SU-DHL-6 (cell line): Measurements from ENCODE around the gene MTMR10.

Experiments used
- H2AFZ ChIP-seq: fragments of 200-600 bp; sonication (generic); 2 replicates; pipeline ENCODE4 v1.6.1; 2014; ENCODE audit warnings: low read depth, mild to moderate bottlenecking, moderate library complexity, mixed read lengths, antibody characterized with exemption, low read length; ENCODE audit not compliant: severe bottlenecking
- H3F3A ChIP-seq: fragments of 200-600 bp; shearing (Covaris generic); 2 replicates; pipeline ENCODE4 v1.6.0; 2016; ENCODE audit warnings: antibody characterized with exemption, mild to moderate bottlenecking; ENCODE audit not compliant: insufficient read depth
- H3K27ac ChIP-seq: fragments of 200-600 bp; sonication (generic); 2 replicates; pipeline ENCODE4 v1.5.1; 2016; ENCODE audit warnings: low read depth, mild to moderate bottlenecking, low read length, moderate library complexity, mixed read lengths
- H3K27me3 ChIP-seq: fragments of 200-600 bp; sonication (generic), shearing (Covaris generic); 2 replicates; pipeline ENCODE4 v1.6.0; 2014; ENCODE audit warnings: mild to moderate bottlenecking, low read length
- H3K36me3 ChIP-seq: fragments of 200-600 bp; sonication (generic); 2 replicates; pipeline ENCODE4 v1.6.1; 2014; ENCODE audit warnings: mild to moderate bottlenecking, low read length, mixed read lengths
- H3K4me2 ChIP-seq: fragments of 300-600, 200-600 bp; shearing (Covaris generic), sonication (generic); 2 replicates; pipeline ENCODE4 v1.6.0; 2014; ENCODE audit warnings: low read length, low read depth, mild to moderate bottlenecking; ENCODE audit not compliant: poor library complexity, severe bottlenecking
- H3K4me3 ChIP-seq: fragments of 200-600 bp; sonication (generic); 2 replicates; pipeline ENCODE4 v1.5.1; 2014; ENCODE audit warnings: antibody characterized with exemption, low read length, mild to moderate bottlenecking, mixed read lengths; ENCODE audit not compliant: insufficient read depth, poor library complexity, severe bottlenecking
- H3K79me2 ChIP-seq: fragments of 200-600 bp; sonication (generic); 2 replicates; pipeline ENCODE4 v1.6.1; 2014; ENCODE audit warnings: mild to moderate bottlenecking, low read length, moderate library complexity; ENCODE audit not compliant: insufficient read depth
- H3K9ac ChIP-seq: fragments of 200-600 bp; sonication (generic); 2 replicates; pipeline ENCODE4 v1.7.0; 2014; ENCODE audit warnings: mild to moderate bottlenecking, low read length
- H3K9me2 ChIP-seq: fragments of 200-600 bp; sonication (generic); replicated peaks from 2 replicates; pipeline ENCODE4 v1.6.1; 2014; ENCODE audit warnings: low read length; ENCODE audit not compliant: insufficient read depth
- H3K9me3 ChIP-seq: fragments of 200-600 bp; sonication (generic); 2 replicates; pipeline ENCODE4 v1.6.1; 2014; ENCODE audit warnings: low read length, mixed read lengths; ENCODE audit not compliant: insufficient read depth
- H4K20me1 ChIP-seq: fragments of 200-600 bp; sonication (generic); 2 replicates; pipeline ENCODE4 v1.6.1; 2014; ENCODE audit warnings: low read depth, mild to moderate bottlenecking, antibody characterized with exemption, low read length, moderate library complexity, mixed read lengths
- EZH2phosphoT487 ChIP-seq: fragments of 200-600 bp; sonication (generic), shearing (Covaris generic); conservative IDR thresholded peaks from 2 replicates; pipeline ENCODE4 v1.6.1; 2018; ENCODE audit warnings: mild to moderate bottlenecking, antibody characterized with exemption, low read length, moderate library complexity, mixed read lengths
- TF ChIP-seq, protein P1 (sequence below): fragments of 200-600 bp; sonication (generic); IDR thresholded peaks from one replicate; pipeline ENCODE4 v1.5.1; 2017; ENCODE audit warnings: antibody characterized with exemption, mild to moderate bottlenecking, low read length, moderate library complexity; ENCODE audit not compliant: insufficient read depth, poor library complexity, severe bottlenecking

Gene MTMR10

DNA sequence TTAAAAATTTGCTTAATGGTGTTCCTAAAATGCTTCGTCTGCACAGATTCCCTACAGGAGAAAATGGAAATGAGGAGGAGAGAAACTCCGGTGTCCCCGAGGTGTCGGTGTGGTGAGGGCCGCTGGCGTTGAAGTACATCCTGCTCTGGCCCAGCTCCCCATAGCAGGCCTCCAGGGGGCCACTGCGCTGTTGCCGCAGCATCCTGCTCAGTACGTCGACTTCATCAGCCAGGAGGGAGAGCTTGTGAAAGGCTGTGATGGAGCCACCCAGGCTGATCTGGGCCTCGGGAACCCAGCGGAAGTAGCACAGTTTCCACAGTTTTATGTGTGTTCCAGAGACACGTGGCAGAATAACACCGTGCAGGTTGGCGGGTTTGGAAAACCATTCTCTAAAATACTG, 49.9 kb downstream of the MTMR10 start:
- no peaks in the 10 kb centered on the region for H3K79me2 ChIP-seq
- TF ChIP-seq, protein P1, sequence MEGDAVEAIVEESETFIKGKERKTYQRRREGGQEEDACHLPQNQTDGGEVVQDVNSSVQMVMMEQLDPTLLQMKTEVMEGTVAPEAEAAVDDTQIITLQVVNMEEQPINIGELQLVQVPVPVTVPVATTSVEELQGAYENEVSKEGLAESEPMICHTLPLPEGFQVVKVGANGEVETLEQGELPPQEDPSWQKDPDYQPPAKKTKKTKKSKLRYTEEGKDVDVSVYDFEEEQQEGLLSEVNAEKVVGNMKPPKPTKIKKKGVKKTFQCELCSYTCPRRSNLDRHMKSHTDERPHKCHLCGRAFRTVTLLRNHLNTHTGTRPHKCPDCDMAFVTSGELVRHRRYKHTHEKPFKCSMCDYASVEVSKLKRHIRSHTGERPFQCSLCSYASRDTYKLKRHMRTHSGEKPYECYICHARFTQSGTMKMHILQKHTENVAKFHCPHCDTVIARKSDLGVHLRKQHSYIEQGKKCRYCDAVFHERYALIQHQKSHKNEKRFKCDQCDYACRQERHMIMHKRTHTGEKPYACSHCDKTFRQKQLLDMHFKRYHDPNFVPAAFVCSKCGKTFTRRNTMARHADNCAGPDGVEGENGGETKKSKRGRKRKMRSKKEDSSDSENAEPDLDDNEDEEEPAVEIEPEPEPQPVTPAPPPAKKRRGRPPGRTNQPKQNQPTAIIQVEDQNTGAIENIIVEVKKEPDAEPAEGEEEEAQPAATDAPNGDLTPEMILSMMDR, result no peak
- TF ChIP-seq EZH2phosphoT487, result no peak
- H3K9me3 ChIP-seq, result no peaks in the 10 kb centered on the region
- H2AFZ ChIP-seq, result no peak overlapping the region
- H3F3A ChIP-seq, result no peaks in the 10 kb centered on the region
- H3K4me3 ChIP-seq, result no peak overlapping the region
- no peaks in the 10 kb centered on the region for H3K9me2 ChIP-seq
- H3K9ac ChIP-seq, result no peak overlapping the region
- H3K27me3 ChIP-seq, result no peaks in the 10 kb centered on the region
- H3K4me2 ChIP-seq, result no peak overlapping the region
- H3K36me3 ChIP-seq, result peaks cover 12% of the 10 kb centered on the region; the same call in 1 of the 2 replicates
- H4K20me1 ChIP-seq, result no peaks in the 10 kb centered on the region
- H3K27ac ChIP-seq, result no peak overlapping the region

DNA sequence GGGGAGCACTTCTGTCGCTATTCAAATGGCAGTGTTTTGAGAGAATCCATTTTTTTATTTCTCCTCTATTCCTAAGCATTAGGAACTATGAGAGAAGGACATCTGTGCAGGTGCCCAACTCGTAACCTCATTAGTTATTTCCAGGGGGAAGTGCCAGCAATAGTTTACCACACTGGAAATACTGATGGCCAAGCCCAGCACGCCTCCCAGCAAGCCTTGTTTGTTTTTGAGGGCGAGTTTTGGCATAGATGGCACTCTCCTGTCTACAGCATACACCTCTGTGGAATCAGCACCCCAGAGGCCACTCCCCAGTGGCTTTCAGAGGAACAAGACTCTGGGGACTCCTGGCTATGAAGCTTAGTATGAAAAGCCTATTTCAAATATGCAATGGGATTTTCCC, 51.1 kb downstream of the MTMR10 start:
- H3K4me3 ChIP-seq, result no peak overlapping the region

DNA sequence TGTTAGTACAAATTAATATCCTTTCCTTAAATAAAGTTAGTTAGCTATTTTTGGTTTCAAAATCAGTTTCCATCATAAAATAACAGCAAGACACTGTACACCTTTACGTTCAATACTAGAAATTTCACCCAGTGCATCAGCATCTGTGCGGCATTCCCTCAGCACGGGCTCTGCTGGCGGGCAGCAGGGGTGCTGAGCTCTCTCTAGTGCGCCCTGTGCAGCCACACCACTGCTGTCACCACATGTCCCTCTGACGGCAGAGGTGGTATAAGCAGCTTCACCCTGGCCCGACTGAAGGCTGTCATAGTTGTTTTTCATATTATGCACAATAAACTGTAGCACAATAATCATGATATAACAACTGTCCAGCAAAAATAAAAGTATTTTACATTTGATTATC, 52.3 kb downstream of the MTMR10 start:
- Histone ChIP-seq H3K9me3 (no peaks in the 10 kb centered on the region), H3F3A (no peaks in the 10 kb centered on the region), H3K4me2 (no peak overlapping the region), H3K27ac (no peak overlapping the region), H3K9ac (no peak overlapping the region), H3K27me3 (no peaks in the 10 kb centered on the region), H3K79me2 (no peaks in the 10 kb centered on the region), H4K20me1 (no peaks in the 10 kb centered on the region), H2AFZ (no peak overlapping the region), H3K4me3 (no peak overlapping the region), H3K9me2 (no peaks in the 10 kb centered on the region), H3K36me3 (peaks cover 12% of the 10 kb centered on the region; the same call in 1 of the 2 replicates)
- no peak for TF ChIP-seq EZH2phosphoT487
- TF ChIP-seq, protein P1, result no peak

More for the DNA sequence above, 51.1 kb downstream of the MTMR10 start:
- H3K79me2 ChIP-seq, result no peaks in the 10 kb centered on the region
- H2AFZ ChIP-seq, result no peak overlapping the region
- H3K9me2 ChIP-seq, result no peaks in the 10 kb centered on the region
- H3K4me2 ChIP-seq, result no peak overlapping the region
- no peaks in the 10 kb centered on the region for H3K27me3 ChIP-seq
- peaks cover 12% of the 10 kb centered on the region; the same call in 1 of the 2 replicates for H3K36me3 ChIP-seq
- H4K20me1 ChIP-seq, result no peaks in the 10 kb centered on the region
- TF ChIP-seq, protein P1, result no peak
- TF ChIP-seq EZH2phosphoT487, result no peak
- no peak overlapping the region for H3K9ac ChIP-seq
- H3F3A ChIP-seq, result no peaks in the 10 kb centered on the region
- no peak overlapping the region for H3K27ac ChIP-seq
- H3K9me3 ChIP-seq, result no peaks in the 10 kb centered on the region
